NCI-H345 treated with DMSO at 0.1 percent for 48 hours (cell line): ENCODE results near the gene PDE6A.
A peak's percentile ranks its signal among the peaks of the same experiment; 100 is the strongest.

Source experiments
- DNase-seq: peaks from one replicate; lab custom pipeline; 2025; ENCODE audit not compliant: unreplicated experiment; lab: John Stamatoyannopoulos, UW

The PDE6A gene

GRCh38 chr5:149820536-149821510 is 123.8 kb downstream of the PDE6A start:
- no peak for DNase-seq

- DNase-seq: no peak
Measured at GRCh38 chr5:149820012-149820411, 124.6 kb downstream of the PDE6A start.

- DNase-seq: no peak
Measured at GRCh38 chr5:149818116-149818515, 126.5 kb downstream of the PDE6A start.

GRCh38 chr5:149817539-149818060 is 127.0 kb downstream of the PDE6A start:
- no peak for DNase-seq

- no peak for DNase-seq
Measured at GRCh38 chr5:149816661-149817060, 127.9 kb downstream of the PDE6A start.

- DNase-seq: no peak
Measured at GRCh38 chr5:149811453-149811852, 133.1 kb downstream of the PDE6A start.

GRCh38 chr5:149810856-149811255 is 133.7 kb downstream of the PDE6A start:
- no peak for DNase-seq

GRCh38 chr5:149809931-149810691 is 134.5 kb downstream of the PDE6A start:
- peak; percentile 93 for DNase-seq

- no peak for DNase-seq
Measured at GRCh38 chr5:149808264-149808982, 136.2 kb downstream of the PDE6A start.
